HT1080 (cell line): ENCODE results near the gene HAVCR1. TPM values are rescaled to one million over a fixed set of nuclear protein-coding genes. Genes with fewer than 3 reads are reported as not detected.
A peak's percentile ranks its signal among the peaks of the same experiment; 100 is the strongest.

Source experiments
- DNase-seq: peaks from one replicate; pipeline ENCODE4 v3.0.0-alpha.2; 2015; ENCODE audit warnings: low read depth
- total RNA-seq: library from RNA; depleted of rRNA; stranded (reverse); fragments of >200 nt; shearing (Covaris generic); gene quantifications from 2 replicates; pipeline ENCODE4 v1.2.3, GENCODE V29; 2014; rRNA removed

Gene HAVCR1
- total RNA-seq, 1 experiment from 2014 or later = not detected

- DNase-seq = no peak
These were observed 52.7 kb downstream of the HAVCR1 start for GRCh38 chr5:157006262-157006661.

GRCh38 chr5:157004893-157005551 lies 53.9 kb downstream of the HAVCR1 start:
- DNase-seq = no peak

- DNase-seq = peak; percentile 50
These were observed 67.2 kb downstream of the HAVCR1 start for GRCh38 chr5:156991714-156992113.

GRCh38 chr5:156984064-156984463 lies 74.9 kb downstream of the HAVCR1 start:
- no peak for DNase-seq

GRCh38 chr5:156981481-156981880 lies 77.4 kb downstream of the HAVCR1 start:
- DNase-seq = no peak

Other genes with a start within 250 kb of the HAVCR1 start
- gene PPP1R2B, start 208.8 kb downstream of the HAVCR1 start, total RNA-seq = 0.05 and 0.10 TPM in 2 replicates
- gene TIMD4, start 95.9 kb downstream of the HAVCR1 start, total RNA-seq = not detected in 2 replicates
- gene HAVCR2, start 49.9 kb upstream of the HAVCR1 start, total RNA-seq = 0.20 and 0.39 TPM in 2 replicates
- gene MED7, start 83.7 kb upstream of the HAVCR1 start, total RNA-seq = 9.7 and 13.2 TPM in 2 replicates
- not detected in 2 replicates for gene GARIN3, start 107.1 kb upstream of the HAVCR1 start, total RNA-seq
- gene ITK, start 121.7 kb upstream of the HAVCR1 start, total RNA-seq = not detected in 2 replicates
- 57.2 and 57.6 TPM in 2 replicates for gene CYFIP2, start 207.0 kb upstream of the HAVCR1 start, total RNA-seq